Measurements from ENCODE around the gene RAX2. TPM values are rescaled to one million over a fixed set of nuclear protein-coding genes. Genes with fewer than 3 reads are reported as not detected.

The RAX2 gene
- total and polyA plus RNA-seq, 10 of the 15 experiments (the other 5 are each of a cell fraction or from before 2014, with no cell fraction given) = not detected

GRCh38 chr19:3761382-3762129, 10.5 kb downstream of the RAX2 start, which contains the start of gene APBA3 (continued):
- TF ChIP-seq, protein P1, sequence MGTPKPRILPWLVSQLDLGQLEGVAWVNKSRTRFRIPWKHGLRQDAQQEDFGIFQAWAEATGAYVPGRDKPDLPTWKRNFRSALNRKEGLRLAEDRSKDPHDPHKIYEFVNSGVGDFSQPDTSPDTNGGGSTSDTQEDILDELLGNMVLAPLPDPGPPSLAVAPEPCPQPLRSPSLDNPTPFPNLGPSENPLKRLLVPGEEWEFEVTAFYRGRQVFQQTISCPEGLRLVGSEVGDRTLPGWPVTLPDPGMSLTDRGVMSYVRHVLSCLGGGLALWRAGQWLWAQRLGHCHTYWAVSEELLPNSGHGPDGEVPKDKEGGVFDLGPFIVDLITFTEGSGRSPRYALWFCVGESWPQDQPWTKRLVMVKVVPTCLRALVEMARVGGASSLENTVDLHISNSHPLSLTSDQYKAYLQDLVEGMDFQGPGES (IDR thresholded peaks at IDR 0.05) = peak; percentile 19; the same call in 1 of the 2 replicates
- TF ChIP-seq NRF1 (conservative IDR thresholded peaks at IDR 0.05; ENCODE audit: low read depth, low read length) (peak; percentile 80), E2F4 (IDR thresholded peaks at IDR 0.05; ENCODE audit: low read depth, low read length) (peak; percentile 21; the same call in 1 of the 2 replicates), ATF3 (IDR thresholded peaks at IDR 0.05; ENCODE audit: borderline replicate concordance, extremely low read depth, low read depth, low read length) (peak; percentile 63; the same call in 1 of the 2 replicates), RELA (IDR thresholded peaks at IDR 0.05; ENCODE audit: borderline replicate concordance, partially characterized antibody) (peak; percentile 94), JUNB (IDR thresholded peaks at IDR 0.05) (no peak), FOS (IDR thresholded peaks at IDR 0.05; ENCODE audit: borderline replicate concordance, extremely low read depth, insufficient read length) (no peak), SMC3 (IDR thresholded peaks at IDR 0.05; ENCODE audit: borderline replicate concordance, low read length) (no peak), ZNF592 (IDR thresholded peaks at IDR 0.05) (no peak), BCL3 (IDR thresholded peaks at IDR 0.05; ENCODE audit: borderline replicate concordance, insufficient read depth, low read depth, low read length, poor library complexity, severe bottlenecking) (no peak), MYB (IDR thresholded peaks at IDR 0.05; ENCODE audit: borderline replicate concordance, low read depth, low read length) (no peak), CREB1 (IDR thresholded peaks at IDR 0.05; ENCODE audit: low read depth) (peak; percentile 70), BCL11A (IDR thresholded peaks at IDR 0.05; ENCODE audit: low read depth, low read length) (no peak), CBFB (IDR thresholded peaks at IDR 0.05; ENCODE audit: low read depth) (0 out of 2 replicates have a peak, but pooled peaks have one; percentile 51)
- TF ChIP-seq, protein P2, sequence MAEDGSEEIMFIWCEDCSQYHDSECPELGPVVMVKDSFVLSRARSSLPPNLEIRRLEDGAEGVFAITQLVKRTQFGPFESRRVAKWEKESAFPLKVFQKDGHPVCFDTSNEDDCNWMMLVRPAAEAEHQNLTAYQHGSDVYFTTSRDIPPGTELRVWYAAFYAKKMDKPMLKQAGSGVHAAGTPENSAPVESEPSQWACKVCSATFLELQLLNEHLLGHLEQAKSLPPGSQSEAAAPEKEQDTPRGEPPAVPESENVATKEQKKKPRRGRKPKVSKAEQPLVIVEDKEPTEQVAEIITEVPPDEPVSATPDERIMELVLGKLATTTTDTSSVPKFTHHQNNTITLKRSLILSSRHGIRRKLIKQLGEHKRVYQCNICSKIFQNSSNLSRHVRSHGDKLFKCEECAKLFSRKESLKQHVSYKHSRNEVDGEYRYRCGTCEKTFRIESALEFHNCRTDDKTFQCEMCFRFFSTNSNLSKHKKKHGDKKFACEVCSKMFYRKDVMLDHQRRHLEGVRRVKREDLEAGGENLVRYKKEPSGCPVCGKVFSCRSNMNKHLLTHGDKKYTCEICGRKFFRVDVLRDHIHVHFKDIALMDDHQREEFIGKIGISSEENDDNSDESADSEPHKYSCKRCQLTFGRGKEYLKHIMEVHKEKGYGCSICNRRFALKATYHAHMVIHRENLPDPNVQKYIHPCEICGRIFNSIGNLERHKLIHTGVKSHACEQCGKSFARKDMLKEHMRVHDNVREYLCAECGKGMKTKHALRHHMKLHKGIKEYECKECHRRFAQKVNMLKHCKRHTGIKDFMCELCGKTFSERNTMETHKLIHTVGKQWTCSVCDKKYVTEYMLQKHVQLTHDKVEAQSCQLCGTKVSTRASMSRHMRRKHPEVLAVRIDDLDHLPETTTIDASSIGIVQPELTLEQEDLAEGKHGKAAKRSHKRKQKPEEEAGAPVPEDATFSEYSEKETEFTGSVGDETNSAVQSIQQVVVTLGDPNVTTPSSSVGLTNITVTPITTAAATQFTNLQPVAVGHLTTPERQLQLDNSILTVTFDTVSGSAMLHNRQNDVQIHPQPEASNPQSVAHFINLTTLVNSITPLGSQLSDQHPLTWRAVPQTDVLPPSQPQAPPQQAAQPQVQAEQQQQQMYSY (CRISPR knock-in tag; IDR thresholded peaks at IDR 0.05) = no peak
